ENCODE measurements around the gene BSDC1. TPM values are rescaled to one million over a fixed set of nuclear protein-coding genes. Genes with fewer than 3 reads are reported as not detected.

BSDC1 gene
- total RNA-seq, 1 experiment from 2014 or later, result 54.4 TPM

- no peak for DNase-seq (ENCODE audit: low spot score)
Measured at GRCh38 chr1:32336963-32337675, 57.1 kb downstream of the BSDC1 start.

DNA sequence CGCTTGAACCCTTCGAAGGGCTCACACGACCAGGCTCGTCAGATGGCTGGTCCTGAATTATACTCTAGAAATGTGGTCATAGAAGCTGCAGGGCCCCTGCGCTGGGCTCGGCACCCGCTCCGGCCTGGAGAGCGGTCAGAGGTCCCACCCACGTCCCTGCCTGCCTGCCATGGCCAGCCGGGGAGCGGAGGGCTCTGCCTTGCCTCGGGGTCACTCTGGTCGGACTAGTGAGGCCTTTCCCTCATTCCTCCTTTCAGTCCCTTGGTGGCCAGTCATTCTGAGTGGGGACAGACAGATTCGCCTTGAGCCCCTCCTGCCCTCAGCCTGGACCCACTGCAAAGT, 57.7 kb downstream of the BSDC1 start:
- no peak for DNase-seq (ENCODE audit: low spot score)

GRCh38 chr1:32335790-32336590, 58.3 kb downstream of the BSDC1 start, which contains the start of gene MARCKSL1:
MARCKSL1 (minus strand) TSS chr1:32336233; CDS start chr1:32336033, 200 bp downstream.
- DNase-seq (ENCODE audit: low spot score), result peak; percentile 74

DNA sequence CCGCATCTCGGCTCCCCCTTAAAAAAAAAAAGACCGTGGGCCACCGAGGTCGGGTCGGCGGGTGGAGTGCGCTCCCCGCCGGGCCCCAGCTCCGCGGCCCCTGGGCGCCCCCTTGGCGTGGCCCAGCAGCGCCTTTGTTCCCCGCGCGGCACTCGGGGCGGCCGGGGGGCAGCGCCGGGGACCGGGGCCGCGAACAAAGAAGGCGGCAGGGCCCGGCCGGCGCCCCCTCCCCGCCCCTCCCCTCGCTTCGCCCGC, 58.8 kb downstream of the BSDC1 start:
- DNase-seq (ENCODE audit: low spot score), result no peak

GRCh38 chr1:32334864-32335534, 59.2 kb downstream of the BSDC1 start:
- peak; percentile 66 for DNase-seq (ENCODE audit: low spot score)

- no peak for DNase-seq (ENCODE audit: low spot score)
Measured at GRCh38 chr1:32334274-32334861, 59.9 kb downstream of the BSDC1 start.

- DNase-seq (ENCODE audit: low spot score), result no peak
Measured at GRCh38 chr1:32333251-32333963, 60.8 kb downstream of the BSDC1 start.

GRCh38 chr1:32332290-32333079, 61.8 kb downstream of the BSDC1 start:
- peak; percentile 84 for DNase-seq (ENCODE audit: low spot score)

DNA sequence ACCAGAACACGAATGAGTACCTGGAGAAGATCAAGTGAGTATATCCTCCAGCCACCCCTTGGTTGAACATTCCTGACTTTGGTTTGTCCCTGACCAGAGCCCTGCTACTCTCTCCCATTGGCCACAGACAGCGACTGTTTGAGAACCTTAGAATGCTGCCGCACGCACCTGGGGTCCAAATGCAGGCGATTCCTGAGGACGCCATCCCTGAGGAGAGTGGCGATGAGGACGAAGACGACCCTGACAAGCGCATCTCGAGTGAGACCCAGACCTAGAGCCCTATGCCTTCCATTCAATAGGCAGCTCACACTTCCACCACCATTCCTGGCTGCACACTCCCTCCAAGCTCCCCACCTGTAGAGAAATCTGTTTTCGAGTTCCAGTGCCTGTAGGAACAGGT, 62.7 kb downstream of the BSDC1 start:
- no peak for DNase-seq (ENCODE audit: low spot score)

DNA sequence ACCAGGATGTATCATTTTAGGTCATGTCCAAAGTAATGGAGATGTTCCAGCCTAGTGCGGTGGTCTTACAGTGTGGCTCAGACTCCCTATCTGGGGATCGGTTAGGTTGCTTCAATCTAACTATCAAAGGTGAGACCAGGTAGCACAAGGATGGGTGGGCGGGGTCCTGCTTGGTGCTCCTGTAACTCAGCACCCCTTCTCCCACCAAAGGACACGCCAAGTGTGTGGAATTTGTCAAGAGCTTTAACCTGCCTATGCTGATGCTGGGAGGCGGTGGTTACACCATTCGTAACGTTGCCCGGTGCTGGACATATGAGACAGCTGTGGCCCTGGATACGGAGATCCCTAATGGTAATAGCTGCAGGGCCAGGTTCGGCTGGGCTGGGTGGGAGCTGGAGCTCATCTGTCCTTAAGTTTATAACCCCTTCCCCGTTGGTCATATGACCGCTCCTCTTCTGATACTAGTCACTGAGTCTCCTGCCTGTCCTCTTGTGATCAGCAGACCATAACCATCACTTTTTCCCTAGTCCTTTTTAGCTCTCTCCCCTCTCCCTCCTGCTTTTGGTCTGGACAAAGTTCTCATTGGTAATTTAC, 63.6 kb downstream of the BSDC1 start:
- no peak for DNase-seq (ENCODE audit: low spot score)

DNA sequence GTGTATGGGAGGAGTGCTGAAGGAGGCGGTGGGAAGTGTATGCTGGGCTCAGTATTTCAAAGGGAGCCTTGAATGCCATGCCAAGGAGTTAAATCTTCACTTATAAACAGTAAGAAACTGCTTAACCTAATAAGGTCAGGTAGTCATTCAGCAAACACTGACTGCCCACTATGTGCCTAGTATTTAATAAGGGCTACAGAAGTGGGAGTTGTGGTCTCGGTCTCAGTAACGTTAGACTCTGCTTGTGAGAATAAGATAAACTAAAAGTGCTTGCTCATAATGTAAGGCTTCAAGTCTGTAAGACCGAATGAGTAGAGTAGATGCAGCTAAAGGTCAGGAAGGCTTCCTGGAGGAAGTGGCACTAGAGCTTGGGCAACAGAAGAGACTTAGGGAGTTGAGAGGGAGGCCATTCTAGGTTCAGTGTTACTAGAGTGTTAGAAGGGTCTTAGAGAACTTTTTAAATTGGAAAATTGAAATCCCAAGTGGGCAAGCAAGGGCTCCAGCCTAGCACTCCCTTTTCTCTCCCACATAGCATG, 64.2 kb downstream of the BSDC1 start:
- DNase-seq (ENCODE audit: low spot score), result no peak

DNA sequence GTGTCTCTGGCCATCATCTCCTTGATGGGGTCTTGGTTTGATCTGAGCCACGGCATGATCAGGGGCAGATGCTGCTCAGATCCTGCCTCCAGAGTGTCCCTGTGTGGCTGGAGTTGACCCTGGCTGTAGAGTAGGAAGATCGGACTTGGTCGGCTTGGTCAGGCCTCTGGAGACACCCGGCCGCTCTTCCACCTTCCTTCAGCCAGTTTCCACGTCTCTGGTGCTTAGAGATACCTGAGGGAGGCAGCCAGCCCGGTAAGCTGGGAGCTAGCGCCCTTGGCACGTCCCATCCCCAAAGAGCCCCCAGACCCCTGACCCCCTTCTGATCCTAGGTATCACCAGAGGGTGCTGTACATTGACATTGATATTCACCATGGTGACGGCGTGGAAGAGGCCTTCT, 67.0 kb downstream of the BSDC1 start:
- DNase-seq (ENCODE audit: low spot score), result no peak

GRCh38 chr1:32321712-32322291, 72.4 kb downstream of the BSDC1 start:
- peak; percentile 94 for DNase-seq (ENCODE audit: low spot score)

- DNase-seq (ENCODE audit: low spot score), result no peak
Measured at GRCh38 chr1:32318127-32318869, 75.9 kb downstream of the BSDC1 start.

- no peak for DNase-seq (ENCODE audit: low spot score)
Measured at GRCh38 chr1:32316903-32317277, 77.4 kb downstream of the BSDC1 start.

Data from HT-29 (cell line).